HCT116 (cell line): Measurements from ENCODE around the gene OPN4.

Experiments used
- CTCF ChIP-seq, 3 experiments: fragments of 200-600 bp in 1 of 3; sonication (generic) in 1 of 3; IDR thresholded peaks in 2 of 3; conservative IDR thresholded peaks in 1 of 3; 2 replicates each; pipeline ENCODE4 v1.5.1; 2012 to 2017; ENCODE audit warnings: low read depth in 2 of 3, low read length in 2 of 3, antibody characterized with exemption in 1 of 3, borderline replicate concordance in 1 of 3, control low read depth in 1 of 3, mild to moderate bottlenecking in 1 of 3, mixed read lengths in 1 of 3, mixed run types in 1 of 3, moderate library complexity in 1 of 3; ENCODE audit not compliant: insufficient read depth in 1 of 3
- EZH2 ChIP-seq: fragments of 200-600 bp; sonication (generic); IDR thresholded peaks from 2 replicates; pipeline ENCODE4 v1.6.1; 2017; ENCODE audit warnings: antibody characterized with exemption, mixed run types

GRCh38 chr10:86651631-86652331 lies 2.6 kb upstream of the OPN4 start:
- TF ChIP-seq CTCF (IDR thresholded peaks at IDR 0.05 in 2 of 3, conservative IDR thresholded peaks at IDR 0.05 in 1 of 3; ENCODE audit: borderline replicate concordance in 1 of 3, insufficient read depth in 1 of 3, low read depth in 2 of 3, low read length in 2 of 3) (no peak), EZH2 (no peak)
